Colon (tissue), 2 donors: Measurements from ENCODE around the gene ADGRG3.
"Not testable (repeated sequence)": the region's sequence is repeated elsewhere in the genome, so short reads cannot be mapped to it uniquely, and the experiment has no call there.

ENCODE experiments used
- FAIRE-seq: peaks from 2 replicates; lab custom pipeline; 2012; peaks lifted over from hg19 to GRCh38; lab: Jason Lieb, UNC
- donor health status: control.
- donor health status: control.

ADGRG3 gene

DNA sequence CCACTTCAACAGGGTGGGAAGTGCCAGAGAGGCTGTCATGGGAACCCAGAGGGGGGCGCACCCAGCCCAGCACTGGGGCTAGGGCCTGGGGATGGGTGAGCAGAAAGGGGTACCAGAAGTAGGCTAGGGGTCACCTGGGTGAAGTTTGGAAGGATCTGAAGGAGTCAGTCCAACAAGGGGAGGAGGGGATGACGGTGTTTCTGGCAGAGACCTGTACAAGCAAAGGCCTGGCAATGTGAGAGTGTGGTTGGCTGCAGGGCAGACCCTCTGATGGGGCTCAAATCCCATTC is 54.0 kb downstream of the ADGRG3 start:
- FAIRE-seq: no peak

DNA sequence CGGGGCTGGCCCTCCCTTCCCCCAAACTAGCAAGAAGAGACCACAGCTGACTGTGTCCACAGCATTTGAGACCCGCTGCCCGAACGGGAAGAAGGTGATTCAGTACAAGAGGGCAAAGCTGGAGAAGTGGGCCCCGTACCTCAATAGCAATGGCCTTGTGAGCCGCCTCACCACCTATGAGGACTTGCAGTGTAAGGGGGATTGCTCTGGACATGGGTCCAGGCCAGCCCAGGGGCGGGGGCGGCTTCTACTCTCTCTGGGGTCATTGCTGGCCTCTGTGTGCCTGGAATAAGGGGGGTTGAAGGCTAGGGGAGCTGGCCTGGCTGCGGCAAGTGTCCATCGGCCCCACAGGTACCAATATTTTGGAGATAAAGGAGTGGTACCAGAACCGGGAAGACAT is 54.5 kb downstream of the ADGRG3 start:
- no peak for FAIRE-seq

DNA sequence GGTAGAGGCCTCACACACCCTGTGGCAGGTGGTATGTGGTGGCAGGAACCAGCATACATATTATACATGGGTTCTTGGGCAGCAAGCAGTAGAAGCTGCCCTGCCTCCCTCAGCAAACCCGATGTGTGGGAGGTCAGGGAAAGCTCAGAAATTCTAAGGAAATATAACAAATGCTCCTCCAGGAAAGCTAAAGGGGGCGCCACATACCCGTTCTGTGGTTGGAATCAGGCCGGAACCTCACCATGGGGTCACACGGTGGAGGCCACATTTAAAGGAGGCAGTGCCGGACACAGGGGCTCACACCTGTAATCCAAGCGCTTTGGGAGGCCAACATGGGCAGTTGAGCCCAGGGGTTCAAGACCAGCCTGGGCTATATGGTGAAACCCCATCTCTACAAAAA is 55.1 kb downstream of the ADGRG3 start:
- no peak for FAIRE-seq

DNA sequence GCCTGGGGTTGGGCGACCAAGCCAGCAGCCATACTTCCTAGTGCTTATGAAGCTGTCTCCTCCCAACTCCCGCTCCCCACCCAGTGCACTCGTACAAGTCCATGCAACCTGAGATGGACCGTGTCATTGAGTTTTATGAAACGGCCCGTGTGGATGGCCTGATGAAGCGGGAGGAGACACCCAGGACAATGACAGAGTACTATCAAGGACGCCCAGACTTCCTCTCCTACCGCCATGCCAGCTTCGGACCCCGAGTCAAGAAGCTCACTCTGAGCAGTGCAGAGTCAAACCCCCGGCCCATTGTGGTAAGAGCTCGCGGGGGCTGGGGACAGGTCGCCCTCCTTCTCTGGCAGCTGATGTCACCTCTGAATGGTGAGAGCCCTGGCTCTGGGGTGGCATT is 56.4 kb downstream of the ADGRG3 start:
- no peak for FAIRE-seq

DNA sequence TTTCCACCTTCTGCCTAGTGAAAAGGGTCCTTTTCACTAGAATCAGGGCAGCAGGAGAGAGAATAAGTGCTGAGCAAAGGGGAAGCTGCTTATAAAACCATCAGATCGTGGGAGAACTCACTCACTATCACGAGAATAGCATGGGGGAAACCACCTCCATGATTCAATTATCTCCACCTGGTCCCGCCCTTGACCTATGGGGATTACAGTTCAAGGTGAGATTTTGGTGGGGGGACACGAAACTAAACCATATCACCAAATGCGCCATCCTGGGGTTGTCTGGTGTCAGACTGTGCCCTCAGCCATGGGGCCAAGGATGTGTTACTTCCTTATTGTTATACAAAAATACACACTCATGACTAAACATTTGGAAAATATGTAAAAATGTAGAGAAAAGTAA is 57.0 kb downstream of the ADGRG3 start:
- FAIRE-seq: no peak

DNA sequence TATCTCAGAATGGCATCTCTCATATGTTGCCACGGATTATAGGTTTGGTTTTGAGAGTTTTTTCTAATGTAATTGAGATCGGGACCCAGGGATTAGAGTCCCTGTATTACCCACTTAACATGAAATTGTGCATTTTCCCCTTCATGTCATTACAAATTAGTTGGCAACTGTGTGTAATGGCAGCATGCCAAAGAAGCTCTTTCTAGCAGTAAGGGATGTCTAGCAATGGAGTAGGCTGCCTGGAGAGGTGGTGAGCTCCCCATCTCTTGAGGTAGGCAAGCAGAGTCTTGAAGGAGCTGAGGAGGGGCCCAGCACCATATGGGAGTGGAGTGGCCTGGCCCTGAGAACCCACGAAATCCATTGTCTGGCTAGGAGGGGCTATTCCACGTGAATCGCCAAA is 57.4 kb downstream of the ADGRG3 start:
- FAIRE-seq: no peak

DNA sequence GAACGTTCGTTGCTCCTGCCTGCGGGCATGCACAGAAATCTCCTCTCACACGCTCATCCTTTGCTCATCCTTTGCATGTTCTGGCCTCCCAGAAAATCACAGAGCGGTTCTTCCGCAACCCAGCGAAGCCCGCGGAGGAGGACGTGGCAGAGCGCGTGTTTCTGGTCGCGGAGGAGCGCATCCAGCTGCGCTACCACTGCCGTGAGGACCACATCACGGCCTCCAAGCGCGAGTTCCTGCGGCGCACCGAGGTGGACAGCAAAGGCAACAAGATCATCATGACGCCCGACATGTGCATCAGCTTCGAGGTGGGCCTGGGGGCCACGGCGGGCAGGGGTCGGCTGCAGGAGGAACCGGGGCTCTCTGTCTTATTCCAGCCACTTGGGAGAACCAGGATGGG is 57.9 kb downstream of the ADGRG3 start:
- no peak for FAIRE-seq

DNA sequence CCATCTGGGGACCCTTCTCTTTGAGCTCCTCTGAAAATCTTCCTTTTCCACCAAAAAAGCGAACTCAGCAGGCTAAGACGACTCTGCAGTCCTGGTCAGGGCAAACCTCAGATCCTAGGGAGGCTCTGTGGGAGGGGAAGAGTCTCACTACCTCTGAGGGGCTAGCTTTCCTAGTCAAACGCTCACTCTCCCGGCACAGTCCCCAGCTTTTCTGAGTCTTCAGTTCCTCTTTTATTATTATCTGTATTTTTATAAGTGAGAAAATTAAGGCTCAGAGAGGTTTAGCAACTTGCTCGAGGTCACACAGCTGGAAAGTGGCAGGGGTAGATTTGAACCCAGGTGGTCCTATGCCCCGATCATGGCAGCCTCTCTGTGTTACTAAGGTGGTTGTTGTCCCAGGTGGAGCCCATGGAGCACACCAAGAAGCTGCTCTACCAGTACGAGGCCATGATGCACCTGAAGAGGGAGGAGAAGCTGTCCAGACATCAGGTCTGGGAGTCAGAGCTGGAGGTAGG is 58.4 kb downstream of the ADGRG3 start:
- FAIRE-seq: no peak

DNA sequence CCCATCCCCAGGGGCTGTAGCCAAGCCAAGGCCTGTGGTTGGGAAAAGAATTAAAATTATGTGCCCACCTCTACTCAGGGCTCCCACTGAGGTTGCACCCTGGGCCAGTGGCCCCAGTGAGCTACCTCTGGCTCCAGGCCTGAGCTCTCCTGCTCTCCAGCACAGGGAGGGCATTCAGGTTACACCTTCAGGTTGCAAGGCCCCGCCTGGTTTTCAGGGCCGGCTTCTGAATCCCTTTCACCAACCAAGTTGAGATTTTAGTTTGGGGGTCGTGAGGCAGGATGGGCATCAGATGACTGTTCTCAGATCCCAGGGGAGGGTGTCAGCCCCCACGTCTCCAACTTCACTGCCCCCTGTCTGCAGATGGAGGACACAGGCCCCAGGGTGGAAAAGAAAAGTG is 59.5 kb downstream of the ADGRG3 start:
- FAIRE-seq: no peak

DNA sequence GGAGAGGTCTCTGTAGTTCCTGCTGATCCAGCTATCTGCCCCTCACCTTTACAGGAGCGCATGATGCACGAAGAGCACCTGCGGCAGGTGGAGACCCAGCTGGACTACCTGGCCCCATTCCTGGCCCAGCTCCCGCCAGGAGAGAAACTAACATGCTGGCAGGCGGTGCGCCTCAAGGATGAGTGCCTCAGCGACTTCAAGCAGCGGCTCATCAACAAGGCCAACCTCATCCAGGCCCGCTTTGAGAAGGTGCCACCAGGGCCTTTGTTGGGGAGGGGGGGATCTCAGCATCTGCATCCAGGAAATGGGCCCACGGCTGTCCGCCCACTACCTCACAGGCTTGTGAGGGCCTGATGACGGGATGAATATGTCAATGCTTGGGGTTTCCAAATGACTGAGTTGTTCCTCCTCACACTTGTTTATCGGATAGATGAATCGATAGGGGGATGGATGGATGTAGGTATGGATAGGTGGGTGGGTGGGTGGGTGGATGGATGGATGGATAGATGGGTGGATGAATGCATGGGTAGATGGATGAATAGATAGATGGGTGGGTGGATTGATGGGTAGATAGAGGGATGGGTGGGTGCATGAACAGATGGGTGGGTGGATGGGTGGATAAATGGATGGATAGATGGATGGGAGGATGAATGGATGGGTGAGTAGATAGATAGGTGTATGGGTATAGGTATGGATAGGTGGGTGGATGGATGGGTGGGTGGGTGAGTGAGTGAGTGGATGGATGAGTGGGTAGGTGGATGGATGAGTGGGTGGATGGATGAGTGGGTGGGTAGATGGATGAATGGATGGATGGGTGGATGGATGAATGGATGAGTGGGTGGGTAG is 60.5 kb downstream of the ADGRG3 start:
- FAIRE-seq: no peak

DNA sequence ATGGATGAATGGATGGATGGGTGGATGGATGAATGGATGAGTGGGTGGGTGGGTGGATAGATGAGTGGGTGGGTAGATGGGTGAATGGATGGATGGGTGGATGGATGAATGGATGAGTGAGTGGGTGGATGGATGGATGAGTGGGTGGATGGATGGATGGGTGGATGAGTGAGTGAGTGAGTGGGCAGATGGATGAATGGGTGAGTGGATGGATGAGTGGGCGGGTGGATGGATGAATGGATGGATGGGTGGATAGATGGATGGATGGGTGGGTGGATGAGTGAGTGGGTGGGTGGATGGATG is 61.0 kb downstream of the ADGRG3 start:
- FAIRE-seq: no peak

DNA sequence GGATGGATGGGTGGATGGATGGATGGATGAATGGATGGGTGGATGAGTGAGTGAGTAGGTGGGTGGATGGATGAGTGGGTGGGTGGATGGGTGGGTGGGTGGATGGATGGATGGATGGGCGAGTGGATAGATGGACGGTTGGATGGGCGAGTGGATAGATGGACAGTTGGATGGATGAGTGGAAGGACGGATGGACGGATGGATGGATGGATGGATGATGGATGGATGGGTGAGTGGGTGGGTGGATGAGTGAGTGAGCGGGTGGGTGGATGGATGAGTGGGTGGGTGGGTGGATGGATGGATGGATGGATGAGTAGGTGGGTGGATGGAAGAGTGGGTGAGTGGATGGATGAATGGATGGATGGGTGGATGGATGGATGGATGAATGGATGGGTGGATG is 61.7 kb downstream of the ADGRG3 start:
- not testable (repeated sequence) for FAIRE-seq

DNA sequence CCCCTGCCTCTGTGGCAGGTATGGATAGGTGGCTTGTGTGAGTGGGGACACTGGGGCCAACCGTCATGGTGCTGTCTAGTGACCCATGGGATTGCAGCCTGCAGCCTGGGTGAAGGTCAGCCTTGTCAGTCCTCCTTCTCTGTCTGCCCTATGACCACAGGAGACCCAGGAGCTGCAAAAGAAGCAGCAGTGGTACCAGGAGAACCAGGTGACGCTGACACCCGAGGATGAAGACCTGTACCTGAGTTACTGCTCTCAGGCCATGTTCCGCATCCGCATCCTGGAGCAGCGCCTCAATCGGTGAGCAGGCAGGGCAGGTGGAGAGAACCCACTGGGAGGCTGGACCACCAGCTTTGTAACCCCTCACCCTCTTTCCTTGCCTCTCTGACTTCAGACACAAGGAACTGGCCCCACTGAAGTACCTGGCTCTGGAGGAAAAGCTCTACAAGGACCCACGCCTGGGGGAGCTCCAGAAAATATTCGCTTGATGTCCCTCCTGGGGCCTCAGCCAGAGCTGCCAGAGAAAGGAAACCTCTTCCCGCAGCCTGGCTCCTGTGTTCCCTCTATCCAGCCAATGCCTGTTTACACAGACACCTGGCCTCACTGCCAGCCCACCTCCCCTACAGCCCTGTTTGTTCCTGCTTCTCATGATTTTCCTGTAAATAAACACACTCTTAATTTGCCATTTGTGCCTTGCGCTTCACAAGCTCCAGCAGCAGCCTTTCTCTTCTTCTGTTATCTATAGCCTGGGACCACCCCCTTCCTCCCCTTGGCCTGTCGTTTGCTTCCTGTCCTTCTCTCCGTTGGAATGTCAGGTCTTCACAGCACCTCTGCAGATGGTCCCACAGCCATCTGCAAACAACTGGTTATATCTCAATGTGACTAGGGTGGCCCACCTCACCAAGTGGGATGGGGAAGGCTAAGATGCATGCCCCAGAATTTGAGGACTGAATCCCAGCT is 62.9 kb downstream of the ADGRG3 start:
- no peak for FAIRE-seq

DNA sequence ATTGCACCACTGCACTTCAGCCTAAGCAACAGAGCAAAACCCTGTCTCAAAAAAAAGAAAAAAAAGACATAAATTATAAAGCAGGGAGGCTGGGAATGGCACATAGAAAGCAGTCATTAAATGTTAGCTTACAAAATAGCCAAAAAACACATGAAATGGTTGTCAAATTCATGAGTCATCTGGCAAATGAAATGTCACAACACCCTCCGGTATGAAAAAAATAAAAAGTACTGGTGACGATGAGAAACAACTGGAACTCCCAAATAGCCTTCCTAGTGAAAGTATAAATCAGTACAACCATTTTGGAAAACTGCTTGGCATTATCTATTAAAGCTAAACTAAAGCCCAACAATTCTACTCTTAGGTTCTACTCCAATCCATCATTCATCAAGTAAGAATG is 63.9 kb downstream of the ADGRG3 start:
- no peak for FAIRE-seq

DNA sequence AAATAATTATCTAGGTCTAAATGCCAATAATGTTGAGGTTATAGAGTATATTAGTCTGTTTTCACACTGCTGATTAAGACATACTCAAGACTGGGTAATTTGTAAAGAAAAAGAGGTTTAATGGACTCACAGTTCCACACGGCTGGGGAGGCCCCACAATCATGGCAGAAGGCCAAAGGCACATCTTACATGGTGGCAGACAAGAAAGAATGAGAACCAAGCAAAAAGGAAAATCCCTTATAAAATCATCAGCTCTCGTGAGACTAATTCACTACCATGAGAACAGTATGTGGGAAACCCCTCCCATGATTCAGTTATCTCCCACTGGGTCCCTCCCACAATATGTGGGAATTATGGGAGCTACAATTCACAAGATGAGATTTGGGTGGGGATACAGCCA is 64.6 kb downstream of the ADGRG3 start:
- no peak for FAIRE-seq

DNA sequence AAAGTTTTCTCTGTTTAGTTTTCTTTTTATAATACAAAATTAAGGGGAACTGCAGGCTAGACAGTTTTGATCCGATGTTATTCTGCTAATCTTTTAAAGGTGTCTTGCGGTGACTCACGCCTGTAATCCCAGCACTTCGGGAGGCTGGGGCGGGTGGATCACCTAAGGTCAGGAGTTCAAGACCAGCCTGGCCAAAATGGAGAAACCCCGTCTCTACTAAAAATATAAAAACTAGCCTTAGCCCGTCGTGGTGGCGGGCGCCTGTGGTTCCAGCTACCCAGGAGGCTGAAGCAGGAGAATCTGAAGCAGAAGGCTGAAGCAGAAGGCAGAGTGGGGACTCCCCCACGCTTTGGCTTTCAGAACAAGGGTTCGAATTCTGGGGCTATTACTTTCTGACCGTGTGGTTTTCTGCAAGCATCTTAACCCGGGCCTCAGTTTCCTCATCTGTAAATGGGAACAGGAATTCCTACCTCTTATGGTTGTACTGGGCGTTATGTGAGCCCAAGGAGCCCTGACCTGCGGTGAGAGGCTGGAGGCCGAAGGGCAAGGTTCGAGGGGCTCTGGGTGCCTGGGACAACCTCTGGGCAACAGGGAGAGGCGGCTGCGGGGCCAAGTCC is 66.3 kb downstream of the ADGRG3 start:
- no peak for FAIRE-seq

DNA sequence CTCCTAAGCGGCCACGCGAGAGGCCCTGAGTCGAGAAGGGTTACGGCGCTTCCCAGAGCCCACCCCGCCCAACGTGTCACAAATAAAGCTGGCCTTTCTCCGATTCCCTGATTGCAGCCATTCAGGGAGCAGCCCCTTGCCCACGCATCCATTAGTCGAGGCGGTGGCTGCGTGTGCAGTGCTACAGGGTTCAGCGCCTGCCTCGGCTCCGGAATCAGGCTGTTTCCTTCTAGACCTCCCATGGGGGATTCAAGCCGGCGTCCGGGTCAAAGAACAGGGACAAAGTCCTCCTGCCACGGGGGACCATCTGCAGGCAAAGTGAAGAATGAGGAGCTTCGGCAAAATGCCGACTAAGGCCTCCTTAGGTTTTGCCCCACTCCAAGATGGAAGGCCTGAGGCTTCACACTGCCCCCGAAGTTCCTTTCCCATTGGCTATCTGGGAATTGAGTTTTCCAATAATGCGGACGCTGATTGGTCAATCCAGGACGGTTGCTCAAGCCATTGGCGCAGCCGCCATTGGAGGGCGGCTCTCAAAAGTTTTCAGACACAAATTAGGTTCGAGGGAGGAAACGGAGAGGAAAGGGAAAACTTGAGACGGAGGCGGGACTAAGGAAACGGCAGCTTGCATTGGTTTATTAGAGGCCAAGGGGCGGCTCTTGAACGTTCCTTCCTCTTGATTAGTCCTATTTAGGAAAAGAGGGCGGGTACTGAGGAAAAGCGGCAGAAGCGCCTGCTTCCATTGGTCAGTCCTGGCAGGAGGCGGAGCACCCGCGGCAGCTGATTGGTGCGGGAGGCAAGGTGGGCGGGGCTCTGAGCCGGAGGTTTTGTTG is 67.0 kb downstream of the ADGRG3 start:
- peak; percentile 99 for FAIRE-seq

DNA sequence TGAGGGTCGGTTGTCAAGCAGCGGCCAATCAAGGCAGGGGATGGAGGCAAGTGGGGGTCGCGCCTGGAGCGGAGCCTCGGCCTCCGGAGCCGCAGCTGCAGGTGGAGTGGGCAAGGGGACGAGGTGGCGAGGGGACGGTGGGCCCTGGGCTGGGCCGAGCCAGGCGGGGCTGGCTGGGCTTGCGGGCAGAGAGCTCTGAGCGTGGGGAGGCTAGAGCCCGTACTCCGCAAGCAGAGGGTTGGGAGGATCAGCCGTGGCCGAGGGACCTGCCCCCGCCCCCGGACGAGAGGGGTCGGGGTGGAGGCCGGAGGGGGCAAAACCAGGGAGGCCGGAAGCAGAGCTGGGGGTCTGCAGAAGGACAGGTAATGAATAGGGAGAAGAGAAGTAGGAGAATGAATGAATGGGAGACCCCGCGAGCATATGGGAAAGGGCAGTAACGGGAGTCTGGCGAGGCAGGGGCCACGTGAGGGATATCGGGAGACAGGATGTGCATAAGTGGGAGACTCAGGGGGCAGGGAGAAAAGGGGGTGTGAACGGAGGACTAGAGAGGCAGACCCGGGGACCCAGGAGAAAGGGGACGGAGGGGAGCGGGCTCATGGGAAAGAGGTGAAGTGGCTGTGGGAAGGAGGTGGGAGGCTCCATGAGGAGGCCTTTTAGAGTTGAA is 67.8 kb downstream of the ADGRG3 start, which contains the start of gene KATNB1:
Gene KATNB1, plus strand, starts transcription at position 16 of the 664 bp plus-strand sequence. CDS start 1,474 bp downstream, outside the sequence.
- FAIRE-seq: no peak

DNA sequence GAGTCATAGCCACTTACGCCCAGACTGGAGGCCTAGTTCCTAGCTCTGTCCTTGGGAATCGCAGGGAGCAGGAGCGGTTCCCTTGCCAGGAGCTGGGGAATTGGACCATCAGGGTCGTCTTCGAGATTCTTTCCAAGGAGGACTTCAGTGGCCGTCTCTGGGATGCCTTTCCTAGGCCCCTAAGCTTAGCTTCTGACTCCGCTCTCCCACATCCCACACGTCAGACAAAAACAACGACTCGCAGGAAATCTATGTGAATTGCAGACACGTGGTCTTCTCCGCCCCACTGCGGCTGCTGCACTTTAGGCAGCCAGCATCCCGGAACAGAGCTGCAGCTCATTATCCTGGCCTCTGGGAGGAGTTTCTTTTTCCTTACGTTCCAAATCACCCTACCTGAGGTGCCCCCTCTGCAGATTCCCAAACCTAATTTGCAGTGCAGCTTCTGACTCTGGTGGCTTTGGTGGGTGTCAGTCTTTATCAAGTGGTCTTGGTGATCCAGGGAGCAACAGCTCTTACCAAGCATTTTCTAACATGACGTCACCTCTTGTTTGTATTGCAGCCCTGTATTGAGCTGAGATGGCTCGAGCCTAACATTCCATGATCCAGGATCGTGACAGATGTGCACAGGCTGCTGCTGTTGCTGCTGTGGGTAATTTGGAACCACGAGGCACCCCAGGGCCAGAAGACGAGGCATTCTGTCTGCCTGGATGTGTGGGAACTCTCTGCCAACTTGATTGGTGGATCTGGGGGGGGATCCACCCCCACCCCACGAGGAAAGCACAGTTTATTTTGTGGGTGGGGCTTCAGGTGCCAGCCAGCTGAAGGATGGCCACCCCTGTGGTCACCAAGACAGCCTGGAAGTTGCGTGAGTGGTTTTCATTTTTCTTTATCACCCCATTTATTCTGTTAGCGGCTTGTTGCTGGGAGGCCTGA is 68.6 kb downstream of the ADGRG3 start:
- no peak for FAIRE-seq

DNA sequence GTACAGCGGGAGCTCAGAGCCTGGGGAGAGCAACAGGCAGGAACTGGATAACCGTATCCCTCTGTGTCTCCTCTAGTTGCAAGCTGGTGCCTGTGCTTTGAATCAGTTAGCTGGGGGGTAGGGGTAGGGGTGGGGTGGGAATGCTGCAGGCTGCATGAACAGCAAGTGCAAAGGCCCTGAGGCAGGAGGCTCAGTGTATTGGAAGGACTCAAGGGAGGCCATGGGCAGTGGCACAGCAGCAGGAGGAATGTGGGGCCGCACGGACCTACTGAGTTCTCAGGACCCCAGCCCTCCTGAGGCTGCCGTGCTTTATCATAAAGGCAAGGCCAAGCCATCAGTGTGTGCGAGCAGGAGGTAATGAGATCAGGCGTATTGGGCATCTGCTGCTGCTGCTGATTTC is 70.7 kb downstream of the ADGRG3 start:
- FAIRE-seq: no peak
